HCT116 (cell line): ENCODE measurements around the gene TRIM24.

ENCODE experiments used
- CTCF ChIP-seq, 3 experiments: fragments of 200-600 bp in 1 of 3; sonication (generic) in 1 of 3; IDR thresholded peaks in 2 of 3; conservative IDR thresholded peaks in 1 of 3; 2 replicates each; pipeline ENCODE4 v1.5.1; 2012 to 2017; ENCODE audit warnings: low read depth in 2 of 3, low read length in 2 of 3, antibody characterized with exemption in 1 of 3, borderline replicate concordance in 1 of 3, control low read depth in 1 of 3, mild to moderate bottlenecking in 1 of 3, mixed read lengths in 1 of 3, mixed run types in 1 of 3, moderate library complexity in 1 of 3; ENCODE audit not compliant: insufficient read depth in 1 of 3
- EZH2 ChIP-seq: fragments of 200-600 bp; sonication (generic); IDR thresholded peaks from 2 replicates; pipeline ENCODE4 v1.6.1; 2017; ENCODE audit warnings: antibody characterized with exemption, mixed run types

DNA sequence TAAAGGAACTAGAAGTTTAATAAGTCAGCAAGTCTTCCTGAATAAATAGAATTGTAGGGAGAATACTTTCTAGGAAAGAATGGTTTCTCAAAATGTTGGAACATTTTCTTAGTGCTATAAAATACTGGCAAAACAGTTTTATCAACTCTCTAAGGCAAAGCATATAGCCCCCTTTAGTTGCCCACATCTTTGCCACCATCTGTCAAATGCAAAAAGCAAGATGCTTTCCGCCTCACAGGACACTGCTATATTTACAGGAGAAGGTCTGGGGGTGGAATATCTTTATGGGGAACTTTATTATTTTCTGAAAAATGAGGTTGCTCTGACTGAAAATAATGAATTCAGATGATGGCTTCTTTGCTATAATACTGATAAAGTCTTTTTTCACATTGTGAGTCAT, 162.8 kb downstream of the TRIM24 start:
- TF ChIP-seq EZH2: no peak
- TF ChIP-seq CTCF (IDR thresholded peaks at IDR 0.05 in 2 of 3, conservative IDR thresholded peaks at IDR 0.05 in 1 of 3; ENCODE audit: borderline replicate concordance in 1 of 3, insufficient read depth in 1 of 3, low read depth in 2 of 3, low read length in 2 of 3): no peak
